K562 (cell line): ENCODE data around the gene PSORS1C2. TPM values are rescaled to one million over a fixed set of nuclear protein-coding genes. Genes with fewer than 3 reads are reported as not detected.

Source experiments
- ATAC-seq: fragments of 200-7000 bp; cut with Tn5 transposase; 3 replicates; pipeline ENCODE4 v1.9.1; 2020; ENCODE audit warnings: moderate library complexity
- BruUV-seq: library from RNA; stranded (reverse); fragments of 400-500 nt; replicated peaks from 2 replicates; lab custom pipeline; 2021; lab: Mats Ljungman, UMichigan
- CTCF ChIA-PET: fragments of 300-600 bp; formaldehyde crosslinking; extraction: SDS; loops from one replicate; lab custom pipeline; 2021; ENCODE audit warnings: low intra/inter-chr PET ratio; lab: Yijun Ruan, JAX
- POLR2A ChIA-PET: fragments of 300-600, 350-650 bp; sonication (Branson Sonifier 250); formaldehyde crosslinking; extraction: SDS; loops from one replicate; lab custom pipeline; 2021; ENCODE audit warnings: antibody characterized with exemption, inconsistent platforms; lab: Yijun Ruan, JAX
- DNase-seq, 4 experiments: peaks; one replicate each; pipeline versions ENCODE4 v3.0.0 to v3.0.0-alpha.2; 2011 to 2018; ENCODE audit warnings: low spot score in 3 of 4, mixed read lengths in 3 of 4; ENCODE audit errors: extremely low read depth in 1 of 4
- FAIRE-seq: peaks from 2 replicates; lab custom pipeline; 2011; peaks lifted over from hg19 to GRCh38; lab: Jason Lieb, UNC
- H2AFZ ChIP-seq: 2 replicates; pipeline ENCODE4 v1.6.0; 2011; ENCODE audit warnings: low read depth, low read length, control low read depth, inconsistent platforms
- H3K27ac ChIP-seq: fragments of 200-600 bp; 3 replicates; pipeline ENCODE4 v1.8.0; 2011; ENCODE audit warnings: low read depth, mild to moderate bottlenecking, control low read depth, inconsistent platforms, low read length, moderate library complexity, mixed read lengths; ENCODE audit errors: extremely low read depth
- H3K27me3 ChIP-seq, 2 experiments: fragments of 300-600 bp in 1 of 2; 2 replicates in 1 of 2; 3 replicates in 1 of 2; pipeline versions ENCODE4 v1.6.0 to v1.8.0; 2011; ENCODE audit warnings: inconsistent platforms in 2 of 2, low read length in 2 of 2, mild to moderate bottlenecking in 1 of 2, mixed read lengths in 1 of 2, moderate library complexity in 1 of 2; ENCODE audit not compliant: control insufficient read depth in 2 of 2, insufficient read depth in 2 of 2
- H3K36me3 ChIP-seq: fragments of 300-600 bp; 3 replicates; pipeline ENCODE4 v1.8.0; 2011; ENCODE audit warnings: mild to moderate bottlenecking, low read length, inconsistent platforms; ENCODE audit not compliant: control insufficient read depth, insufficient read depth
- H3K4me1 ChIP-seq, 2 experiments: fragments of 200-600 bp in 1 of 2; replicated peaks in 1 of 2; 2 replicates in 1 of 2; 3 replicates in 1 of 2; pipeline versions ENCODE4 v1.5.1 to v1.8.0; 2011; ENCODE audit warnings: inconsistent platforms in 2 of 2, low read length in 2 of 2, mild to moderate bottlenecking in 1 of 2, mixed read lengths in 1 of 2, moderate library complexity in 1 of 2; ENCODE audit not compliant: control insufficient read depth in 2 of 2, insufficient read depth in 2 of 2
- H3K4me2 ChIP-seq: 2 replicates; pipeline ENCODE4 v1.6.1; 2011; ENCODE audit warnings: low read length, control low read depth, inconsistent platforms, mixed read lengths; ENCODE audit not compliant: insufficient read depth
- H3K4me3 ChIP-seq: fragments of 200-600 bp; sonication (generic), shearing (Covaris generic); 2 replicates; pipeline ENCODE4 v1.5.1; 2016; ENCODE audit warnings: control low read depth, inconsistent platforms
- H3K79me2 ChIP-seq: fragments of 200-600 bp; 3 replicates; pipeline ENCODE4 v1.8.0; 2011; ENCODE audit warnings: low read length, inconsistent platforms; ENCODE audit not compliant: control insufficient read depth, insufficient read depth
- H3K9ac ChIP-seq, 2 experiments: 2 replicates each; pipeline versions ENCODE4 v1.6.0 to v1.6.1; 2011; ENCODE audit warnings: low read depth in 2 of 2, low read length in 2 of 2, control low read depth in 1 of 2, inconsistent platforms in 1 of 2, mild to moderate bottlenecking in 1 of 2, mixed read lengths in 1 of 2; ENCODE audit not compliant: insufficient read depth in 1 of 2
- H3K9me1 ChIP-seq: one replicate; pipeline ENCODE4 v1.6.0; 2011; ENCODE audit warnings: inconsistent platforms, mild to moderate bottlenecking, low read length, moderate library complexity; ENCODE audit not compliant: control insufficient read depth, insufficient read depth
- H3K9me3 ChIP-seq: replicated peaks from 2 replicates; pipeline ENCODE4 v1.5.1; 2011; ENCODE audit warnings: low read depth, low read length, inconsistent platforms; ENCODE audit not compliant: control insufficient read depth, insufficient read depth
- H4K20me1 ChIP-seq: replicated peaks from 2 replicates; pipeline ENCODE4 v1.6.1; 2011; ENCODE audit warnings: low read length, inconsistent platforms, mixed read lengths; ENCODE audit not compliant: control insufficient read depth, insufficient read depth
- ARID2 ChIP-seq: fragments of 450-650 bp; IDR thresholded peaks from 2 replicates; pipeline ENCODE4 v1.6.1; 2017; ENCODE audit warnings: antibody characterized with exemption, mild to moderate bottlenecking
- ATF1 ChIP-seq, 2 experiments: fragments of 450-650 bp in 1 of 2; IDR thresholded peaks; 2 replicates each; pipeline ENCODE4 v1.6.1; 2016; ENCODE audit warnings: missing compliant biosample characterization in 1 of 2, missing genetic modification characterization in 1 of 2
- BMI1 ChIP-seq: fragments of 150-350 bp; IDR thresholded peaks from 2 replicates; pipeline ENCODE4 v1.6.1; 2014; ENCODE audit warnings: low read length
- CBX1 ChIP-seq: sonication (generic); IDR thresholded peaks from 2 replicates; pipeline ENCODE4 v1.6.1; 2016; ENCODE audit warnings: antibody characterized with exemption, low read depth, mild to moderate bottlenecking
- CREM ChIP-seq: IDR thresholded peaks from 2 replicates; pipeline ENCODE4 v1.6.1; 2014; ENCODE audit warnings: antibody characterized with exemption, low read depth
- DACH1 ChIP-seq: fragments of 450-650 bp; IDR thresholded peaks from 2 replicates; pipeline ENCODE4 v1.6.1; 2018; ENCODE audit not compliant: partially characterized antibody
- ESRRA ChIP-seq: fragments of 450-650 bp; IDR thresholded peaks from 2 replicates; pipeline ENCODE4 v1.6.1; 2014; ENCODE audit warnings: low read depth, mild to moderate bottlenecking, moderate library complexity, borderline replicate concordance
- GATA2 ChIP-seq: sonication (generic); formaldehyde crosslinking; IDR thresholded peaks from 2 replicates; pipeline ENCODE4 v1.4.0; 2020; ENCODE audit warnings: mild to moderate bottlenecking, missing genetic modification reagents
- HLTF ChIP-seq: fragments of 450-650 bp; IDR thresholded peaks from 2 replicates; pipeline ENCODE4 v1.6.1; 2016
- ILF3 ChIP-seq: fragments of 450-650 bp; IDR thresholded peaks from 2 replicates; pipeline ENCODE4 v1.6.1; 2018; ENCODE audit warnings: antibody characterized with exemption, mild to moderate bottlenecking, moderate library complexity, borderline replicate concordance
- MAFK ChIP-seq: IDR thresholded peaks from 2 replicates; pipeline ENCODE4 v1.6.1; 2011; ENCODE audit warnings: low read length, improper control_type of control experiment
- MEF2D ChIP-seq: conservative IDR thresholded peaks from 2 replicates; pipeline ENCODE4 v1.6.1; 2016; ENCODE audit warnings: low read depth, missing genetic modification characterization, missing compliant biosample characterization
- MIER1 ChIP-seq: fragments of 450-650 bp; IDR thresholded peaks from 2 replicates; pipeline ENCODE4 v1.6.1; 2016; ENCODE audit warnings: antibody characterized with exemption, mild to moderate bottlenecking, low read depth
- NR4A1 ChIP-seq, 2 experiments: fragments of 250-450 bp in 1 of 2; fragments of 450-650 bp in 1 of 2; sonication (Bioruptor Pico) in 1 of 2; IDR thresholded peaks; 2 replicates each; pipeline versions ENCODE4 v1.4.0 to v1.6.1; 2016 to 2020; ENCODE audit warnings: mild to moderate bottlenecking in 2 of 2, missing compliant biosample characterization in 1 of 2, missing genetic modification characterization in 1 of 2, moderate library complexity in 1 of 2
- SAFB2 ChIP-seq: fragments of 200-400 bp; formaldehyde crosslinking; IDR thresholded peaks from 2 replicates; pipeline ENCODE4 v1.6.1; 2018; ENCODE audit warnings: borderline replicate concordance, low read length, low read depth, moderate library complexity; ENCODE audit not compliant: severe bottlenecking
- SIN3B ChIP-seq: fragments of 450-650 bp; IDR thresholded peaks from 2 replicates; pipeline ENCODE4 v1.6.1; 2017; ENCODE audit warnings: low read depth, mild to moderate bottlenecking, moderate library complexity
- UBTF ChIP-seq, 2 experiments: IDR thresholded peaks; 2 replicates each; pipeline ENCODE4 v1.6.1; 2012; ENCODE audit warnings: improper control_type of control experiment in 2 of 2, low read depth in 2 of 2, low read length in 2 of 2, borderline replicate concordance in 1 of 2
- ZNF140 ChIP-seq: fragments of 250-450 bp; sonication (Bioruptor Pico); IDR thresholded peaks from 2 replicates; pipeline ENCODE4 v1.8.0; 2021; ENCODE audit warnings: moderate library complexity, mild to moderate bottlenecking, inconsistent platforms
- ZNF408 ChIP-seq: fragments of 250-450 bp; sonication (Bioruptor Pico); IDR thresholded peaks from 2 replicates; pipeline ENCODE4 v1.4.0; 2020; ENCODE audit warnings: low read depth, mild to moderate bottlenecking, moderate library complexity
- ZNF778 ChIP-seq: fragments of 450-650 bp; formaldehyde crosslinking; IDR thresholded peaks from 2 replicates; pipeline ENCODE4 v1.4.0; 2020; ENCODE audit warnings: mild to moderate bottlenecking, moderate library complexity
- WGBS: fragments of 100-300 bp; shearing (Covaris generic); methylation state at CpG from one replicate; pipeline ENCODE4 v1.1.6; 2016; ENCODE audit warnings: low coverage, mixed read lengths; ENCODE audit not compliant: insufficient coverage; ENCODE audit errors: missing lambda C conversion rate; 5-methylcytosine and 5-hydroxymethylcytosine counted together
- in situ Hi-C: fragments of 300-500 bp; cut with MboI; formaldehyde crosslinking; loops from 4 replicates; pipeline ENCODE4 v1.15.0; 2018; ENCODE audit warnings: inconsistent platforms, mixed read lengths
- intact Hi-C: fragments of 100-400 bp; cut with micrococcal nuclease; formaldehyde crosslinking; loops from 2 replicates; pipeline ENCODE4 v1.14.2; 2022
- polyA plus RNA-seq, 8 experiments: library from polyadenylated mRNA; depleted of rRNA in 4 of 8; stranded (reverse) in 5 of 8; unstranded in 3 of 8; fragments of >200 nt; fragmentation: Nextera tagmentation in 2 of 8; fragmentation: Illumina TruSeq in 1 of 8; extraction: Ambion mirVana in 2 of 8; extraction: Trizol in 1 of 8; gene quantifications; 2 replicates each; pipeline versions ENCODE4 v1.2.1 to v1.2.3, GENCODE V29; 2011 to 2014; ENCODE audit warnings: inconsistent platforms in 1 of 8, missing spikeins in 1 of 8
- total RNA-seq, 7 experiments: library from RNA; depleted of rRNA in 6 of 7; stranded (reverse); fragments of >200 nt in 6 of 7; fragmentation: Illumina TruSeq in 2 of 7; extraction: Trizol in 2 of 7; gene quantifications; 2 replicates each; pipeline versions ENCODE4 v1.2.1 to v1.2.3, GENCODE V29; 2011 to 2021; ENCODE audit warnings: low replicate concordance in 1 of 7

PSORS1C2 gene
- total and polyA plus RNA-seq, 9 of the 15 experiments (the other 6 are each of a cell fraction or from before 2014, with no cell fraction given) = not detected

- BruUV-seq = no TSS peak
- no peaks in the 10 kb centered on the region for H3K9me3 ChIP-seq
- H3K4me2 ChIP-seq = no peak overlapping the region
- ATAC-seq (no peak), DNase-seq (no peak)
- peaks cover 15% of the 10 kb centered on the region; the same call in 2 of the 3 replicates for H3K36me3 ChIP-seq
- intact Hi-C loops = no loop called here
- no peaks in the 10 kb centered on the region for H3K9me1 ChIP-seq
- no peaks in the 10 kb centered on the region for H3K79me2 ChIP-seq
- CTCF ChIA-PET = no interaction called here
- H3K4me1 ChIP-seq = peaks cover 10 to 24% of the 10 kb centered on the region in 2 experiments; a peak in 4 of 5 replicates
- H3K9ac ChIP-seq = no peak overlapping the region
- no peak overlapping the region for H2AFZ ChIP-seq
- no peak for TF ChIP-seq MEF2D (tag)
- no peak for TF ChIP-seq MIER1
- no peak for TF ChIP-seq ILF3
- no peak for TF ChIP-seq CBX1
- no peak for TF ChIP-seq BMI1
- no peak for TF ChIP-seq NR4A1 (CRISPR knock-in tag; IDR thresholded peaks at IDR 0.05)
- no peak for TF ChIP-seq NR4A1 (tag; IDR thresholded peaks at IDR 0.05)
- no peak for TF ChIP-seq DACH1
- TF ChIP-seq ZNF408 (CRISPR knock-in tag) = no peak
- TF ChIP-seq SIN3B = no peak
- TF ChIP-seq HLTF = no peak
- TF ChIP-seq ATF1 (CRISPR knock-in tag; IDR thresholded peaks at IDR 0.05) = no peak
- TF ChIP-seq ATF1 (tag; IDR thresholded peaks at IDR 0.05) = no peak
- TF ChIP-seq SAFB2 = no peak
- no peak for TF ChIP-seq ZNF778 (CRISPR knock-in tag)
- TF ChIP-seq ARID2 = no peak
- TF ChIP-seq ZNF140 (CRISPR knock-in tag) = no peak
- TF ChIP-seq MAFK = no peak
- TF ChIP-seq GATA2 = no peak
- TF ChIP-seq CREM = no peak
- no peak for TF ChIP-seq ESRRA
- TF ChIP-seq UBTF (IDR thresholded peaks at IDR 0.05; ENCODE audit: borderline replicate concordance in 1 of 2, low read depth in 2 of 2, low read length in 2 of 2) = no peak
- TF ChIP-seq, all 486 proteins: peak for 0
- WGBS = 19% methylated on average over 5 of the region's 5 CpGs
- Histone ChIP-seq H3K4me3 (no peak overlapping the region), H3K27me3 (no peaks in the 10 kb centered on the region), H3K27ac (no peak overlapping the region), H4K20me1 (no peaks in the 10 kb centered on the region; the same call in 1 of the 2 replicates)
- in situ Hi-C loops = no loop called here
- FAIRE-seq = no peak
- POLR2A ChIA-PET = interaction anchor here (0.6 kb wide), 1 partner anchor 216 kb away, joined by 3 read pairs; no protein-coding TSS in a partner anchor
Measured at GRCh38 chr6:31165986-31166385, 27.1 kb upstream of the PSORS1C2 start.
